HepG2 (cell line): ENCODE measurements around the gene MMRN2. TPM values are rescaled to one million over a fixed set of nuclear protein-coding genes. Genes with fewer than 3 reads are reported as not detected.
"Not testable (repeated sequence)": the region's sequence is repeated elsewhere in the genome, so short reads cannot be mapped to it uniquely, and the experiment has no call there.

ENCODE experiments used
- ATAC-seq: fragments of 200-7000 bp; cut with Tn5 transposase; 3 replicates; pipeline ENCODE4 v1.9.1; 2020; ENCODE audit warnings: mild to moderate bottlenecking, moderate library complexity
- BruUV-seq: library from RNA; stranded (reverse); fragments of 400-500 nt; replicated peaks from 2 replicates; lab custom pipeline; 2021; lab: Mats Ljungman, UMichigan
- CTCF ChIA-PET: fragments of 300-600 bp; formaldehyde crosslinking; extraction: SDS; loops from one replicate; lab custom pipeline; 2021; ENCODE audit warnings: low total read pairs, inconsistent platforms, low intra/inter-chr PET ratio; lab: Yijun Ruan, JAX
- POLR2A ChIA-PET: fragments of 350-600 bp; sonication (Branson Sonifier 250); formaldehyde crosslinking; loops from one replicate; lab custom pipeline; 2020; ENCODE audit warnings: antibody characterized with exemption, inconsistent platforms; lab: Yijun Ruan, JAX
- DNase-seq: peaks from one replicate; pipeline ENCODE4 v3.0.0-alpha.2; 2015; ENCODE audit warnings: low spot score
- FAIRE-seq: peaks from 3 replicates; lab custom pipeline; 2011; peaks lifted over from hg19 to GRCh38; lab: Jason Lieb, UNC
- H2AFZ ChIP-seq: one replicate; pipeline ENCODE4 v1.6.1; 2011; ENCODE audit warnings: low read length, inconsistent platforms
- H3K27ac ChIP-seq: fragments of 300-600 bp; 3 replicates; pipeline ENCODE4 v1.8.0; 2011; ENCODE audit warnings: mixed run types, mild to moderate bottlenecking, mixed read lengths, low read length, inconsistent platforms; ENCODE audit not compliant: insufficient read depth; ENCODE audit errors: extremely low read length
- H3K27me3 ChIP-seq, 2 experiments: fragments of 200-600 bp in 1 of 2; 2 replicates in 1 of 2; 3 replicates in 1 of 2; pipeline versions ENCODE4 v1.6.0 to v1.8.0; 2011; ENCODE audit warnings: low read length in 2 of 2, mild to moderate bottlenecking in 2 of 2, moderate library complexity in 2 of 2, inconsistent platforms in 1 of 2; ENCODE audit not compliant: insufficient read depth in 2 of 2, control insufficient read depth in 1 of 2
- H3K36me3 ChIP-seq, 2 experiments: fragments of 200-600 bp in 1 of 2; replicated peaks in 1 of 2; 2 replicates in 1 of 2; 3 replicates in 1 of 2; pipeline versions ENCODE4 v1.5.1 to v1.8.0; 2011; ENCODE audit warnings: low read length in 2 of 2, inconsistent platforms in 1 of 2; ENCODE audit not compliant: insufficient read depth in 2 of 2, control insufficient read depth in 1 of 2
- H3K4me1 ChIP-seq: 2 replicates; pipeline ENCODE4 v1.5.1; 2012; ENCODE audit warnings: low read length, inconsistent platforms; ENCODE audit not compliant: insufficient read depth
- H3K4me2 ChIP-seq: 2 replicates; pipeline ENCODE4 v1.6.0; 2011; ENCODE audit warnings: low read depth, low read length, inconsistent platforms
- H3K4me3 ChIP-seq, 3 experiments: fragments of 200-600 bp in 1 of 3; sonication (generic), shearing (Covaris generic) in 1 of 3; replicated peaks in 1 of 3; 2 replicates each; pipeline ENCODE4 v1.5.1; 2011 to 2016; ENCODE audit warnings: low read length in 3 of 3, inconsistent platforms in 2 of 3, low read depth in 2 of 3, mild to moderate bottlenecking in 2 of 3, control low read depth in 1 of 3, mixed read lengths in 1 of 3; ENCODE audit not compliant: insufficient read depth in 1 of 3
- H3K79me2 ChIP-seq: one replicate; pipeline ENCODE4 v1.6.1; 2011; ENCODE audit warnings: low read length, inconsistent platforms; ENCODE audit not compliant: insufficient read depth
- H3K9ac ChIP-seq: 2 replicates; pipeline ENCODE4 v1.6.0; 2011; ENCODE audit warnings: mild to moderate bottlenecking, low read depth, low read length, inconsistent platforms; ENCODE audit not compliant: insufficient read depth
- H3K9me3 ChIP-seq: 2 replicates; pipeline ENCODE4 v1.5.1; 2012; ENCODE audit warnings: mild to moderate bottlenecking, low read length
- H4K20me1 ChIP-seq: 2 replicates; pipeline ENCODE4 v1.6.0; 2011; ENCODE audit warnings: inconsistent platforms, mild to moderate bottlenecking, low read length, moderate library complexity; ENCODE audit not compliant: insufficient read depth
- AGO2 ChIP-seq: fragments of 200-400 bp; formaldehyde crosslinking; optimal IDR thresholded peaks from 2 replicates; pipeline ENCODE3; 2017; ENCODE audit warnings: mild to moderate bottlenecking, low read depth, low read length, moderate library complexity
- NR2F1 ChIP-seq, 2 experiments: fragments of 450-650 bp in 1 of 2; formaldehyde crosslinking in 1 of 2; IDR thresholded peaks; 2 replicates each; pipeline versions ENCODE4 v1.5.0 to v1.6.1; 2016 to 2020; ENCODE audit warnings: mild to moderate bottlenecking in 1 of 2, missing compliant biosample characterization in 1 of 2, missing genetic modification reagents in 1 of 2, moderate library complexity in 1 of 2
- RFX3 ChIP-seq: IDR thresholded peaks from 2 replicates; pipeline ENCODE4 v1.6.1; 2016; ENCODE audit warnings: missing biosample characterization, missing genetic modification reagents
- SMAD9 ChIP-seq: sonication (generic); formaldehyde crosslinking; IDR thresholded peaks from 2 replicates; pipeline ENCODE4 v1.5.1; 2020; ENCODE audit warnings: mild to moderate bottlenecking, missing genetic modification reagents
- SNAPC5 ChIP-seq: sonication (generic); formaldehyde crosslinking; IDR thresholded peaks from 2 replicates; pipeline ENCODE4 v1.8.1; 2023; ENCODE audit warnings: mild to moderate bottlenecking, missing genetic modification reagents, borderline replicate concordance
- U2AF1 ChIP-seq: fragments of 200-400 bp; formaldehyde crosslinking; optimal IDR thresholded peaks from 2 replicates; pipeline ENCODE3; 2017; ENCODE audit warnings: mild to moderate bottlenecking, low read depth, low read length
- ZKSCAN1 ChIP-seq: fragments of 150-350 bp; IDR thresholded peaks from 2 replicates; pipeline ENCODE4 v1.6.1; 2014; ENCODE audit warnings: low read length
- ZNF513 ChIP-seq: sonication (generic); formaldehyde crosslinking; conservative IDR thresholded peaks from 2 replicates; pipeline ENCODE4 v1.5.0; 2020; ENCODE audit warnings: missing genetic modification reagents
- WGBS: methylation state at CpG from one replicate; pipeline ENCODE4 v1.1.6; 2017; ENCODE audit warnings: low lambda C conversion rate; 5-methylcytosine and 5-hydroxymethylcytosine counted together
- in situ Hi-C: cut with HindIII; loops from 2 replicates; pipeline ENCODE4 v1.10.0; 2017; ENCODE audit warnings: low pct_unique_long_range_greater_than_20kb; ENCODE audit not compliant: extremely low pct_ligation_motif_present
- intact Hi-C: fragments of 100-400 bp; cut with micrococcal nuclease; formaldehyde crosslinking; loops from one replicate; pipeline ENCODE4 v1.10.0; 2022; ENCODE audit not compliant: unreplicated experiment
- polyA plus RNA-seq, 8 experiments: library from polyadenylated mRNA; depleted of rRNA in 3 of 8; stranded (reverse) in 7 of 8; unstranded in 1 of 8; fragments of >200 nt; fragmentation: Illumina TruSeq in 4 of 8; extraction: Trizol in 4 of 8; gene quantifications; 2 replicates each; pipeline versions ENCODE4 v1.2.1 to v1.2.3, GENCODE V29; 2011 to 2016; ENCODE audit warnings: low read depth in 4 of 8, missing spikeins in 1 of 8, mixed read lengths in 1 of 8; ENCODE audit not compliant: insufficient read depth in 1 of 8
- total RNA-seq, 5 experiments: library from RNA; depleted of rRNA; stranded (reverse); fragments of >200 nt; fragmentation: Illumina TruSeq; extraction: Trizol; gene quantifications; 2 replicates each; pipeline ENCODE4 v1.2.3, GENCODE V29; 2016; ENCODE audit warnings: low read depth in 1 of 5

Gene MMRN2
- total and polyA plus RNA-seq, 2 of the 13 experiments (the other 11 are each of a cell fraction or from before 2014, with no cell fraction given) = 0.04 TPM; not detected in 1

GRCh38 chr10:86988520-86988919 is 31.1 kb upstream of the MMRN2 start:
- POLR2A ChIA-PET = no interaction called here
- no peak overlapping the region for H2AFZ ChIP-seq
- intact Hi-C loops (no loop called here), in situ Hi-C loops (no loop called here)
- H4K20me1 ChIP-seq = no peaks in the 10 kb centered on the region
- CTCF ChIA-PET = no interaction called here
- WGBS = 0% methylated on average over 1 of the region's 1 CpG
- no peaks in the 10 kb centered on the region for H3K36me3 ChIP-seq
- no peak for TF ChIP-seq AGO2
- no peak for TF ChIP-seq ZKSCAN1
- no peak for TF ChIP-seq U2AF1
- no peak for TF ChIP-seq SMAD9
- TF ChIP-seq NR2F1 (CRISPR knock-in tag; IDR thresholded peaks at IDR 0.05) = no peak
- no peak for TF ChIP-seq RFX3 (CRISPR knock-in tag)
- no peak for TF ChIP-seq ZNF513 (CRISPR knock-in tag)
- no peak for TF ChIP-seq SNAPC5 (CRISPR knock-in tag)
- no peak for FAIRE-seq
- H3K4me2 ChIP-seq = no peak overlapping the region
- no TSS peak for BruUV-seq
- no peak for DNase-seq
- H3K9ac ChIP-seq = no peak overlapping the region
- H3K9me3 ChIP-seq = no peaks in the 10 kb centered on the region
- H3K79me2 ChIP-seq = no peaks in the 10 kb centered on the region
- no peak for ATAC-seq
- no peak overlapping the region for H3K4me3 ChIP-seq
- no peaks in the 10 kb centered on the region for H3K4me1 ChIP-seq
- no peak overlapping the region for H3K27ac ChIP-seq
- peaks cover 2 to 8% of the 10 kb centered on the region in 2 experiments; a peak in 2 of 5 replicates for H3K27me3 ChIP-seq

- H3K27ac ChIP-seq, H3K4me1 ChIP-seq, intact Hi-C loops, H3K4me3 ChIP-seq, H2AFZ ChIP-seq, CTCF ChIA-PET, H3K9ac ChIP-seq, POLR2A ChIA-PET, FAIRE-seq, DNase-seq, in situ Hi-C loops, ATAC-seq, H3K9me3 ChIP-seq, H4K20me1 ChIP-seq, H3K27me3 ChIP-seq, BruUV-seq, H3K4me2 ChIP-seq, H3K36me3 ChIP-seq, H3K79me2 ChIP-seq: not testable (repeated sequence)
- 62% methylated on average over 4 of the region's 4 CpGs for WGBS
Observed at GRCh38 chr10:86984498-86984897, 27.1 kb upstream of the MMRN2 start.
